Measurements from ENCODE around the gene APOH. TPM values are rescaled to one million over a fixed set of nuclear protein-coding genes. Genes with fewer than 3 reads are reported as not detected.

The APOH gene
- polyA plus RNA-seq, 2 donors: not detected

DNA sequence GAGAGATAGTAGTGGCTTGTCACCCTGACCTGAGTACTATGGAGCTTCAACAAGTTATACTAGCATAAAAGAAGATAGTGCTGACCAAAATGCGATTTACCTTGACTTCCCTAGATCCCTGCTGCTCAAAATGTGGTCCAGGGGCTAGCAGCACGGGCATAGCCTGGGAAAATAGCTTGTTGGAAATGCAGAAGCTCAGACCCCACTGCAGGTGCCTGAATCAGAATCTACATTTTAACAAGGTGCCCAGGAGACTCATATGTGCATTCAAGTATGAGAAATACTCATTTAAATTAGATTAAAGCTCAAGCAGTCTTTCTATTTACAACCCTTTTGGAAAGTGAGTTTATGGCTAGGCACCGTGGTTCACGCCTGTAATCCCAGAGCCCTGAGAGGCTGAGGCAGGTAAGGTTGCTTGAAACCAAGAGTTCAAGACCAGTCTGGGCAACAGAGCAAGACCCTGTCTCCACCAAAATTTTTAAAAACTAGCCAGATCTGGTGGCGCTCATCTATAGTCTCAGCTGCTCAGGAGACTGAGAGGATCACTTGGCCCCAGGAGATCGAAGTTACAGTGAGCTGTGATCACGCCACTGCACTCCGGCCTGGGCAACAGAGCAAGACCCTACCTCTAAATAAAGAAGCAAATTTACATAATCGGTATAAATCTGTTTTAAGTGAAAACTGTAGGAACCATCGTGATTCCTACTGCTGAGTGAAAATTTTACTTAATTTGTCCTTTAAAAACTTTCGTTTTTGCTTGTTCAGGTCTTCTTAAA, 7.3 kb downstream of the APOH start:
- no peak overlapping the region for H3K4me3 ChIP-seq (ENCODE audit: low read depth in 1 of 2, low read length in 2 of 2)
- H3K36me3 ChIP-seq (ENCODE audit: control insufficient read depth in 2 of 2, insufficient read depth in 2 of 2, low read length in 1 of 2): no peaks in the 10 kb centered on the region
- H3K4me1 ChIP-seq (ENCODE audit: control insufficient read depth in 2 of 2, insufficient read depth in 2 of 2, low read length in 1 of 2): no peaks in the 10 kb centered on the region
- H3K9me3 ChIP-seq (ENCODE audit: control insufficient read depth in 2 of 2, insufficient read depth in 1 of 2, low read depth in 1 of 2, low read length in 1 of 2): no peaks in the 10 kb centered on the region
- H3K27me3 ChIP-seq (ENCODE audit: control insufficient read depth in 1 of 2, insufficient read depth in 2 of 2, low read length in 2 of 2): no peaks in the 10 kb centered on the region
- H3K27ac ChIP-seq (ENCODE audit: low read depth in 2 of 2, low read length in 1 of 2): no peak overlapping the region
- WGBS, 2 donors: 87 to 89% methylated on average over 11 of the region's 11 CpGs

DNA sequence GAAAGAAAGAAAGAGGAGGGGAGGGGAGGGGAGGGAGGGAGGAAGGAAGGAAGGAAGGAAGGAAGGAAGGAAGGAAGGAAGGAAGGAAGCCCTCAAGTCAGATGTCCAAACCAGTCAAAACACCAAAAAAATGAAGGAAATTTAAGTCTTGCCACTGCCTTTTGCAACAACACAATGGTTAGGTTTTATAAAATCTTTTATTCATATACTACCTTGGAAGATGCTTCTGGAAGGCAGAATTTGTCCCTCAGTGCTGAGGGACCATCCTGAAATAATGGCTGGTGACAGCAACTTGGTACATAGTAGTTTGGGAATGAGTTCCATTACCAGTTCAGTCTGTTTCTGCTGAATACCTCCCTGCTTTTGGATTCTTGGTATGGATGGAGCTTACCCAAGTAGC, 7.9 kb downstream of the APOH start:
- no peak overlapping the region for H3K27ac ChIP-seq (ENCODE audit: low read depth in 2 of 2, low read length in 1 of 2)
- no peaks in the 10 kb centered on the region for H3K36me3 ChIP-seq (ENCODE audit: control insufficient read depth in 2 of 2, insufficient read depth in 2 of 2, low read length in 1 of 2)
- no peaks in the 10 kb centered on the region for H3K9me3 ChIP-seq (ENCODE audit: control insufficient read depth in 2 of 2, insufficient read depth in 1 of 2, low read depth in 1 of 2, low read length in 1 of 2)
- H3K4me3 ChIP-seq (ENCODE audit: low read depth in 1 of 2, low read length in 2 of 2): no peak overlapping the region
- H3K27me3 ChIP-seq (ENCODE audit: control insufficient read depth in 1 of 2, insufficient read depth in 2 of 2, low read length in 2 of 2): no peaks in the 10 kb centered on the region
- H3K4me1 ChIP-seq (ENCODE audit: control insufficient read depth in 2 of 2, insufficient read depth in 2 of 2, low read length in 1 of 2): no peaks in the 10 kb centered on the region

- Histone ChIP-seq H3K27me3 (ENCODE audit: control insufficient read depth in 1 of 2, insufficient read depth in 2 of 2, low read length in 2 of 2) (no peaks in the 10 kb centered on the region), H3K36me3 (ENCODE audit: control insufficient read depth in 2 of 2, insufficient read depth in 2 of 2, low read length in 1 of 2) (no peaks in the 10 kb centered on the region), H3K4me1 (ENCODE audit: control insufficient read depth in 2 of 2, insufficient read depth in 2 of 2, low read length in 1 of 2) (no peaks in the 10 kb centered on the region), H3K9me3 (ENCODE audit: control insufficient read depth in 2 of 2, insufficient read depth in 1 of 2, low read depth in 1 of 2, low read length in 1 of 2) (no peaks in the 10 kb centered on the region), H3K27ac (ENCODE audit: low read depth in 2 of 2, low read length in 1 of 2) (no peak overlapping the region), H3K4me3 (ENCODE audit: low read depth in 1 of 2, low read length in 2 of 2) (no peak overlapping the region)
- WGBS, 2 donors: 83 to 85% methylated on average over 8 of the region's 8 CpGs
Measured at GRCh38 chr17:66220079-66220835, 9.0 kb downstream of the APOH start.

DNA sequence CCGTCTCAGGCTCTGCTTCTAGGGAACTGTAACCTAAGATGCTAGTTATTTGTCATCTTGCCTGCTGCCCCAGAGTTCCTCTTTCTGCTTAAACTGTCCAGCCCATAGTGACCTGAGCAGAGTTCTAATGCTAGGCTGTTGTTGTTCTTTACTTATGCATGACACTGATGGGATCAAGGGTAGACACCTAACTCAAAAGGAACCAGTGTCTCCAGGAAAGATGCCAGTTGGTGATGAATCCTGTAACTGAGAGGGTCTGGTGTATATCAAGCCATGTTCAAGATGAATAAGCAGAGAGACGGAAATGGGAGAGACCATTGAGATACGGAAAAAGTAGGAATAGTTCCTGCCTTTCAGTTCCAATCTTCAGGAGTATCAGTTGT, 13.7 kb downstream of the APOH start:
- no peaks in the 10 kb centered on the region for H3K4me1 ChIP-seq (ENCODE audit: control insufficient read depth in 2 of 2, insufficient read depth in 2 of 2, low read length in 1 of 2)
- no peak overlapping the region for H3K4me3 ChIP-seq (ENCODE audit: low read depth in 1 of 2, low read length in 2 of 2)
- 90 to 91% methylated on average over 3 of the region's 3 CpGs for WGBS, 2 donors
- no peaks in the 10 kb centered on the region for H3K27me3 ChIP-seq (ENCODE audit: control insufficient read depth in 1 of 2, insufficient read depth in 2 of 2, low read length in 2 of 2)
- no peak overlapping the region for H3K27ac ChIP-seq (ENCODE audit: low read depth in 2 of 2, low read length in 1 of 2)
- no peaks in the 10 kb centered on the region for H3K36me3 ChIP-seq (ENCODE audit: control insufficient read depth in 2 of 2, insufficient read depth in 2 of 2, low read length in 1 of 2)
- no peaks in the 10 kb centered on the region for H3K9me3 ChIP-seq (ENCODE audit: control insufficient read depth in 2 of 2, insufficient read depth in 1 of 2, low read depth in 1 of 2, low read length in 1 of 2)

DNA sequence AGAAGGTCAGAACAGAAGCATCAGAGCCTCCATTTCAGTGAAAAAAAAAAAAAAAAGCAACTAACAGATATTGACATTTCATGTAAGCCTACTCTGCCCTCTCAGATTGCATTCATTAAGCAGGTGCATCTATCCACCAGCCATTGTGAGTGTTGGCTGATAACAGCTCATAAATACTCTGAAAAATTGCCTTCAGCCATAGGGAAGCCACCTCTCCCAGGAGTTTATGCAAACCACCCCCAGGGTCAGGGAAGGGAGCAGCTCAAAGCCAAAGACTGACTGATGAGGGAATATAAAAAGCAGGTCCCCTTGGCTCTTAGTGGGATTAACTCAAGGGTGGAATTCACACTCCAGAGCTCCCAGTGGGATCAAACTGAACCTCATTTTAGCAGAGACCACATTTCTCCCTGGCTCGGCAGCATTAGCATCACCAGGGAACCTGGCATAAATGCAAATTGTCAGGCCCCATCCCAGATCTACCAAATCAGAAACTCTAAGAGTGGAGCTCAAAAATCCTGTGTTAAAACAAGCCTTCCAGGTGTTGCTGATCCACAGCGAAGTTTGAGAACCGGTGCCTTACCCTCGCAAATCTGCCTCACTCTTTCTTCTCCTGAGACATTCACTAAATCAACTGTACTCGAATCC, 14.2 kb downstream of the APOH start:
- no peaks in the 10 kb centered on the region for H3K36me3 ChIP-seq (ENCODE audit: control insufficient read depth in 2 of 2, insufficient read depth in 2 of 2, low read length in 1 of 2)
- WGBS, 2 donors: 77 to 80% methylated on average over 5 of the region's 5 CpGs
- no peaks in the 10 kb centered on the region for H3K9me3 ChIP-seq (ENCODE audit: control insufficient read depth in 2 of 2, insufficient read depth in 1 of 2, low read depth in 1 of 2, low read length in 1 of 2)
- H3K27ac ChIP-seq (ENCODE audit: low read depth in 2 of 2, low read length in 1 of 2): no peak overlapping the region
- no peaks in the 10 kb centered on the region for H3K4me1 ChIP-seq (ENCODE audit: control insufficient read depth in 2 of 2, insufficient read depth in 2 of 2, low read length in 1 of 2)
- H3K27me3 ChIP-seq (ENCODE audit: control insufficient read depth in 1 of 2, insufficient read depth in 2 of 2, low read length in 2 of 2): no peaks in the 10 kb centered on the region
- no peak overlapping the region for H3K4me3 ChIP-seq (ENCODE audit: low read depth in 1 of 2, low read length in 2 of 2)

DNA sequence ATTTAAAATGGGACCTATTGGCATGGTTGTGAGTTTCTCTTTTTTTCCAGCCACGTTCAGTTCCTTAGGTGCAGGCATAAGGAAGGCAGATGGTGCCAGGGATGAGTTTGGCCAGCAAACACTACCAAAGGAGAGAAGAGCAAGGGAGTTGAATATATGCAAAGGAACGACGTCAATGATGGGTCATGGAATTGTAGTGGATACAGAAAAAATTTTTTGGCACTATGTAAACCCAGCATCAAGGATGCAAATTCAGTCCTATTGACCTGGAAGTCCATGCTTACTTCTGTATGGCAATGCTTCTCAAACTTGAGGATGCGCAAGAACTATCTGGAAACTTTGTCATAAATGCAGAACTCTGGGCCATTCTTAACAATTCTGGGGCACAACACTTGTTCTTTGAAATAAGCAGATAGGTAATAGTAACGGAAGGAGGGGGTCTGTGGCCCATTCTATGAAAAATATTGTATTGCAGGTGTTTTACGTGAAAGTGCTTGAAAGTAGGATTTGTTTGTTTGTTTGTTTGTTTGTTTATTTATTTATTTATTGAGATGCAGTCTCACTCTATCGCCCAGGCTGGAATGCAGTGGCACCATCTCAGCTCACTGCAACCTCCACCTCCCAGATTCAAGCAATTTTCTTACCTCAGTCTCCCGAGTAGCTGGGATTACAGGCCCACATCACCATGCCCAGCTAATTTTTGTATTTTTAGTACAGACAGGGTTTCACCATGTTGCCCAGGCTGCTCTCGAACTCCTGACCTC, 18.0 kb downstream of the APOH start:
- Histone ChIP-seq H3K36me3 (ENCODE audit: control insufficient read depth in 2 of 2, insufficient read depth in 2 of 2, low read length in 1 of 2) (no peaks in the 10 kb centered on the region), H3K27me3 (ENCODE audit: control insufficient read depth in 1 of 2, insufficient read depth in 2 of 2, low read length in 2 of 2) (no peaks in the 10 kb centered on the region), H3K4me3 (ENCODE audit: low read depth in 1 of 2, low read length in 2 of 2) (no peak overlapping the region), H3K9me3 (ENCODE audit: control insufficient read depth in 2 of 2, insufficient read depth in 1 of 2, low read depth in 1 of 2, low read length in 1 of 2) (no peaks in the 10 kb centered on the region), H3K4me1 (ENCODE audit: control insufficient read depth in 2 of 2, insufficient read depth in 2 of 2, low read length in 1 of 2) (no peaks in the 10 kb centered on the region), H3K27ac (ENCODE audit: low read depth in 2 of 2, low read length in 1 of 2) (no peak overlapping the region)
- 86 to 89% methylated on average over 9 of the region's 9 CpGs for WGBS, 2 donors

- Histone ChIP-seq H3K4me3 (ENCODE audit: low read depth in 1 of 2, low read length in 2 of 2) (no peak overlapping the region), H3K36me3 (ENCODE audit: control insufficient read depth in 2 of 2, insufficient read depth in 2 of 2, low read length in 1 of 2) (no peaks in the 10 kb centered on the region), H3K4me1 (ENCODE audit: control insufficient read depth in 2 of 2, insufficient read depth in 2 of 2, low read length in 1 of 2) (no peaks in the 10 kb centered on the region), H3K27me3 (ENCODE audit: control insufficient read depth in 1 of 2, insufficient read depth in 2 of 2, low read length in 2 of 2) (no peaks in the 10 kb centered on the region), H3K9me3 (ENCODE audit: control insufficient read depth in 2 of 2, insufficient read depth in 1 of 2, low read depth in 1 of 2, low read length in 1 of 2) (no peaks in the 10 kb centered on the region), H3K27ac (ENCODE audit: low read depth in 2 of 2, low read length in 1 of 2) (no peak overlapping the region)
- 89 to 94% methylated on average over 2 of the region's 2 CpGs for WGBS, 2 donors
Measured at GRCh38 chr17:66210208-66210574, 19.0 kb downstream of the APOH start.

GRCh38 chr17:66207936-66208335, 21.3 kb downstream of the APOH start:
- Histone ChIP-seq H3K27ac (ENCODE audit: low read depth in 2 of 2, low read length in 1 of 2) (no peak overlapping the region), H3K4me1 (ENCODE audit: control insufficient read depth in 2 of 2, insufficient read depth in 2 of 2, low read length in 1 of 2) (no peaks in the 10 kb centered on the region), H3K9me3 (ENCODE audit: control insufficient read depth in 2 of 2, insufficient read depth in 1 of 2, low read depth in 1 of 2, low read length in 1 of 2) (peaks cover 0 to 3% of the 10 kb centered on the region in 2 donors), H3K36me3 (ENCODE audit: control insufficient read depth in 2 of 2, insufficient read depth in 2 of 2, low read length in 1 of 2) (no peaks in the 10 kb centered on the region), H3K4me3 (ENCODE audit: low read depth in 1 of 2, low read length in 2 of 2) (no peak overlapping the region), H3K27me3 (ENCODE audit: control insufficient read depth in 1 of 2, insufficient read depth in 2 of 2, low read length in 2 of 2) (no peaks in the 10 kb centered on the region)

GRCh38 chr17:66203274-66204015, 25.8 kb downstream of the APOH start:
- Histone ChIP-seq H3K4me1 (ENCODE audit: control insufficient read depth in 2 of 2, insufficient read depth in 2 of 2, low read length in 1 of 2) (peaks cover 0 to 2% of the 10 kb centered on the region in 2 donors), H3K27ac (ENCODE audit: low read depth in 2 of 2, low read length in 1 of 2) (no peak overlapping the region), H3K36me3 (ENCODE audit: control insufficient read depth in 2 of 2, insufficient read depth in 2 of 2, low read length in 1 of 2) (no peaks in the 10 kb centered on the region), H3K4me3 (ENCODE audit: low read depth in 1 of 2, low read length in 2 of 2) (no peak overlapping the region), H3K9me3 (ENCODE audit: control insufficient read depth in 2 of 2, insufficient read depth in 1 of 2, low read depth in 1 of 2, low read length in 1 of 2) (peaks cover 0 to 3% of the 10 kb centered on the region in 2 donors), H3K27me3 (ENCODE audit: control insufficient read depth in 1 of 2, insufficient read depth in 2 of 2, low read length in 2 of 2) (no peaks in the 10 kb centered on the region)
- 84 to 86% methylated on average over 8 of the region's 8 CpGs for WGBS, 2 donors

Measured in esophagus (tissue), 2 donors.